Upper lobe of left lung (tissue), 4 donors: ENCODE data around the gene MED29.

Source experiments
- POLR2AphosphoS5 ChIP-seq, 2 donors: sonication (generic); formaldehyde crosslinking; IDR thresholded peaks; one replicate each; pipeline ENCODE4 v1.5.1; 2017; ENCODE audit warnings: antibody characterized with exemption in 2 of 2
- TF ChIP-seq, protein P1 (sequence below), 6 experiments: fragments of 450-650 bp in 4 of 6; fragments of 200-600 bp in 2 of 6; sonication (generic) in 2 of 6; IDR thresholded peaks; one replicate each; pipeline ENCODE4 v1.5.1; 2016 to 2019; ENCODE audit warnings: antibody characterized with exemption in 6 of 6

- no peak for TF ChIP-seq POLR2AphosphoS5 (IDR thresholded peaks at IDR 0.05)
- TF ChIP-seq, protein P1, sequence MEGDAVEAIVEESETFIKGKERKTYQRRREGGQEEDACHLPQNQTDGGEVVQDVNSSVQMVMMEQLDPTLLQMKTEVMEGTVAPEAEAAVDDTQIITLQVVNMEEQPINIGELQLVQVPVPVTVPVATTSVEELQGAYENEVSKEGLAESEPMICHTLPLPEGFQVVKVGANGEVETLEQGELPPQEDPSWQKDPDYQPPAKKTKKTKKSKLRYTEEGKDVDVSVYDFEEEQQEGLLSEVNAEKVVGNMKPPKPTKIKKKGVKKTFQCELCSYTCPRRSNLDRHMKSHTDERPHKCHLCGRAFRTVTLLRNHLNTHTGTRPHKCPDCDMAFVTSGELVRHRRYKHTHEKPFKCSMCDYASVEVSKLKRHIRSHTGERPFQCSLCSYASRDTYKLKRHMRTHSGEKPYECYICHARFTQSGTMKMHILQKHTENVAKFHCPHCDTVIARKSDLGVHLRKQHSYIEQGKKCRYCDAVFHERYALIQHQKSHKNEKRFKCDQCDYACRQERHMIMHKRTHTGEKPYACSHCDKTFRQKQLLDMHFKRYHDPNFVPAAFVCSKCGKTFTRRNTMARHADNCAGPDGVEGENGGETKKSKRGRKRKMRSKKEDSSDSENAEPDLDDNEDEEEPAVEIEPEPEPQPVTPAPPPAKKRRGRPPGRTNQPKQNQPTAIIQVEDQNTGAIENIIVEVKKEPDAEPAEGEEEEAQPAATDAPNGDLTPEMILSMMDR (IDR thresholded peaks at IDR 0.05) = no peak
Measured at GRCh38 chr19:39416152-39417120, 25.3 kb downstream of the MED29 start.
